HFFc6 (cell line): ENCODE results near the gene DNAJC27. TPM values are rescaled to one million over a fixed set of nuclear protein-coding genes. Genes with fewer than 3 reads are reported as not detected.
"Not testable (repeated sequence)": the region's sequence is repeated elsewhere in the genome, so short reads cannot be mapped to it uniquely, and the experiment has no call there.

ENCODE experiments used
- DNase-seq: peaks from one replicate; pipeline ENCODE4 v3.0.0-alpha.2; 2018
- H3K27ac Mint-ChIP-seq: 2 replicates; pipeline ENCODE4 v1.8.0; 2020; ENCODE audit warnings: mild to moderate bottlenecking, mixed read lengths
- H3K27me3 Mint-ChIP-seq: 2 replicates; pipeline ENCODE4 v1.8.0; 2021; ENCODE audit warnings: mild to moderate bottlenecking, moderate library complexity, mixed read lengths; ENCODE audit not compliant: insufficient read depth
- H3K36me3 Mint-ChIP-seq: 2 replicates; pipeline ENCODE4 v1.8.0; 2021; ENCODE audit warnings: low read depth, mixed read lengths
- H3K4me1 Mint-ChIP-seq: 2 replicates; pipeline ENCODE4 v1.8.0; 2020; ENCODE audit warnings: low read depth, mixed read lengths
- H3K4me3 Mint-ChIP-seq: 2 replicates; pipeline ENCODE4 v1.8.0; 2020; ENCODE audit warnings: mild to moderate bottlenecking, moderate library complexity, mixed read lengths
- H3K9me3 Mint-ChIP-seq: 2 replicates; pipeline ENCODE4 v1.8.0; 2020; ENCODE audit warnings: mild to moderate bottlenecking, mixed read lengths
- CTCF ChIP-seq: fragments of 200-600 bp; sonication (generic); IDR thresholded peaks from 2 replicates; pipeline ENCODE4 v1.5.0; 2021; ENCODE audit warnings: antibody characterized with exemption, mild to moderate bottlenecking
- total RNA-seq, 6 experiments: library from RNA; stranded (reverse); fragmentation: NEBNext Ultra II Directional; extraction: Animal tissue kit (Norgen Biotek cat#: 25700); gene quantifications; 2 replicates in 1 of 6; 3 replicates in 5 of 6; pipeline ENCODE4 v1.2.3, GENCODE V29; 2021

The DNAJC27 gene
- total RNA-seq, 6 experiments from 2014 or later, result 2.8 to 3.9 (median 3.6) TPM

- Mint-ChIP-seq H3K4me3 (no peak overlapping the region), H3K27ac (no peak overlapping the region), H3K9me3 (no peaks in the 10 kb centered on the region), H3K27me3 (peaks cover 7% of the 10 kb centered on the region; the same call in 1 of the 2 replicates), H3K36me3 (no peaks in the 10 kb centered on the region), H3K4me1 (peaks cover 39% of the 10 kb centered on the region)
- TF ChIP-seq CTCF, result no peak
- no peak for DNase-seq
These were observed 29.5 kb upstream of the DNAJC27 start for GRCh38 chr2:25001325-25001637.

GRCh38 chr2:25000503-25001324, 29.0 kb upstream of the DNAJC27 start:
- H3K27ac Mint-ChIP-seq, result peak overlapping the region; percentile 30; the same call in 1 of the 2 replicates
- peak overlapping the region; percentile 66 for H3K4me3 Mint-ChIP-seq
- no peaks in the 10 kb centered on the region for H3K36me3 Mint-ChIP-seq
- H3K27me3 Mint-ChIP-seq, result peaks cover 7% of the 10 kb centered on the region; the same call in 1 of the 2 replicates
- no peaks in the 10 kb centered on the region for H3K9me3 Mint-ChIP-seq
- H3K4me1 Mint-ChIP-seq, result peaks cover 40% of the 10 kb centered on the region
- peak; percentile 45 for DNase-seq
- TF ChIP-seq CTCF, result no peak

GRCh38 chr2:25000036-25000435, 28.3 kb upstream of the DNAJC27 start:
- peak overlapping the region; percentile 66; the same call in 1 of the 2 replicates for H3K4me3 Mint-ChIP-seq
- peak overlapping the region; percentile 30; the same call in 1 of the 2 replicates for H3K27ac Mint-ChIP-seq
- no peak for DNase-seq
- H3K27me3 Mint-ChIP-seq, result peaks cover 3% of the 10 kb centered on the region; the same call in 1 of the 2 replicates
- H3K4me1 Mint-ChIP-seq, result peaks cover 40% of the 10 kb centered on the region
- TF ChIP-seq CTCF, result no peak
- H3K9me3 Mint-ChIP-seq, result no peaks in the 10 kb centered on the region
- H3K36me3 Mint-ChIP-seq, result no peaks in the 10 kb centered on the region

- H3K4me1 Mint-ChIP-seq, result peaks cover 44% of the 10 kb centered on the region
- not testable (repeated sequence) for DNase-seq, H3K4me3 Mint-ChIP-seq, H3K36me3 Mint-ChIP-seq, H3K9me3 Mint-ChIP-seq, H3K27me3 Mint-ChIP-seq, H3K27ac Mint-ChIP-seq
These were observed 27.3 kb upstream of the DNAJC27 start for GRCh38 chr2:24999097-24999496.

- Mint-ChIP-seq H3K4me3 (no peak overlapping the region), H3K36me3 (no peaks in the 10 kb centered on the region), H3K27ac (no peak overlapping the region; the same call in 1 of the 2 replicates)
These were observed 22.5 kb upstream of the DNAJC27 start for GRCh38 chr2:24994146-24994724.

More at GRCh38 chr2:24994146-24994724, 22.5 kb upstream of the DNAJC27 start:
- H3K9me3 Mint-ChIP-seq, result no peaks in the 10 kb centered on the region
- no peak for DNase-seq
- H3K4me1 Mint-ChIP-seq, result peaks cover 25% of the 10 kb centered on the region
- TF ChIP-seq CTCF, result no peak
- H3K27me3 Mint-ChIP-seq, result peaks cover 5% of the 10 kb centered on the region
